Fibroblast of lung (primary cell): Measurements from ENCODE around the gene QRFPR. TPM values are rescaled to one million over a fixed set of nuclear protein-coding genes. Genes with fewer than 3 reads are reported as not detected.
A peak's percentile ranks its signal among the peaks of the same experiment; 100 is the strongest.

Source experiments
- DNase-seq, 2 donors: peaks; one replicate each; pipeline versions ENCODE4 v3.0.0 to v3.0.0-alpha.2; 2010; ENCODE audit warnings: low read depth in 2 of 2
- H2AFZ ChIP-seq: 2 replicates; pipeline ENCODE4 v1.5.1; 2012; ENCODE audit warnings: low read length, control low read depth, inconsistent platforms
- H3K27ac ChIP-seq: 2 replicates; pipeline ENCODE4 v1.5.1; 2011; ENCODE audit warnings: low read length, control low read depth; ENCODE audit not compliant: insufficient read depth
- H3K27me3 ChIP-seq: 2 replicates; pipeline ENCODE4 v1.5.1; 2011; ENCODE audit warnings: mild to moderate bottlenecking, low read length; ENCODE audit not compliant: control insufficient read depth, insufficient read depth
- H3K36me3 ChIP-seq: 2 replicates; pipeline ENCODE4 v1.5.1; 2011; ENCODE audit warnings: low read length; ENCODE audit not compliant: control insufficient read depth, insufficient read depth
- H3K4me1 ChIP-seq: 2 replicates; pipeline ENCODE4 v1.5.1; 2011; ENCODE audit warnings: low read length; ENCODE audit not compliant: control insufficient read depth, insufficient read depth; ENCODE audit errors: extremely low read depth
- H3K4me2 ChIP-seq: 2 replicates; pipeline ENCODE4 v1.5.1; 2011; ENCODE audit warnings: low read length, control low read depth; ENCODE audit not compliant: insufficient read depth; ENCODE audit errors: extremely low read depth
- H3K4me3 ChIP-seq, 4 experiments: fragments of 200-600 bp in 1 of 4; sonication (generic) in 1 of 4; replicated peaks in 1 of 4; 2 replicates each; pipeline ENCODE4 v1.5.1; 2011 to 2016; ENCODE audit warnings: low read length in 4 of 4, low read depth in 3 of 4, mild to moderate bottlenecking in 3 of 4, control low read depth in 2 of 4, inconsistent platforms in 1 of 4, mixed read lengths in 1 of 4; ENCODE audit not compliant: insufficient read depth in 1 of 4; ENCODE audit errors: control extremely low read depth in 1 of 4
- H3K79me2 ChIP-seq: 2 replicates; pipeline ENCODE4 v1.5.1; 2012; ENCODE audit warnings: mild to moderate bottlenecking, low read length, inconsistent platforms; ENCODE audit not compliant: control insufficient read depth, insufficient read depth
- H3K9ac ChIP-seq: 2 replicates; pipeline ENCODE4 v1.5.1; 2011; ENCODE audit warnings: mild to moderate bottlenecking, low read length, control low read depth; ENCODE audit not compliant: insufficient read depth
- H3K9me3 ChIP-seq: 2 replicates; pipeline ENCODE4 v1.5.1; 2012; ENCODE audit warnings: low read depth, low read length; ENCODE audit not compliant: control insufficient read depth, insufficient read depth
- H4K20me1 ChIP-seq: 2 replicates; pipeline ENCODE4 v1.5.1; 2011; ENCODE audit warnings: low read length; ENCODE audit not compliant: control insufficient read depth, insufficient read depth; ENCODE audit errors: extremely low read depth
- CTCF ChIP-seq, 2 donors: IDR thresholded peaks in 1 of 2; conservative IDR thresholded peaks in 1 of 2; 1 replicate in 1 of 2; 2 replicates in 1 of 2; pipeline ENCODE4 v1.5.1; 2011 to 2012; ENCODE audit warnings: low read length in 2 of 2, control low read depth in 1 of 2, inconsistent platforms in 1 of 2, low read depth in 1 of 2, mild to moderate bottlenecking in 1 of 2
- EZH2 ChIP-seq: IDR thresholded peaks from 2 replicates; pipeline ENCODE4 v1.5.1; 2012; ENCODE audit warnings: low read length, control low read depth, mild to moderate bottlenecking; ENCODE audit errors: missing control alignments
- polyA minus RNA-seq: library from RNA; depleted of rRNA, polyadenylated mRNA; stranded (reverse); fragments of >200 nt; gene quantifications from 2 replicates; pipeline ENCODE4 v1.2.3, GENCODE V29; 2011; ENCODE audit warnings: low replicate concordance
- polyA plus RNA-seq, 2 donors: library from polyadenylated mRNA; depleted of rRNA in 1 of 2; stranded (reverse) in 1 of 2; unstranded in 1 of 2; fragments of >200 nt; gene quantifications; 2 replicates each; pipeline ENCODE4 v1.2.1, GENCODE V29; 2011 to 2012; ENCODE audit warnings: missing spikeins in 1 of 2
- total RNA-seq: library from RNA; depleted of rRNA; stranded (reverse); fragments of >200 nt; gene quantifications from 2 replicates; pipeline ENCODE4 v1.2.1, GENCODE V29; 2014

Gene QRFPR
- total RNA-seq (not detected in 2 replicates), polyA plus RNA-seq (not detected in 2 replicates), polyA minus RNA-seq (not detected in 2 replicates)
- not detected in 2 replicates for polyA plus RNA-seq (2012)

DNA sequence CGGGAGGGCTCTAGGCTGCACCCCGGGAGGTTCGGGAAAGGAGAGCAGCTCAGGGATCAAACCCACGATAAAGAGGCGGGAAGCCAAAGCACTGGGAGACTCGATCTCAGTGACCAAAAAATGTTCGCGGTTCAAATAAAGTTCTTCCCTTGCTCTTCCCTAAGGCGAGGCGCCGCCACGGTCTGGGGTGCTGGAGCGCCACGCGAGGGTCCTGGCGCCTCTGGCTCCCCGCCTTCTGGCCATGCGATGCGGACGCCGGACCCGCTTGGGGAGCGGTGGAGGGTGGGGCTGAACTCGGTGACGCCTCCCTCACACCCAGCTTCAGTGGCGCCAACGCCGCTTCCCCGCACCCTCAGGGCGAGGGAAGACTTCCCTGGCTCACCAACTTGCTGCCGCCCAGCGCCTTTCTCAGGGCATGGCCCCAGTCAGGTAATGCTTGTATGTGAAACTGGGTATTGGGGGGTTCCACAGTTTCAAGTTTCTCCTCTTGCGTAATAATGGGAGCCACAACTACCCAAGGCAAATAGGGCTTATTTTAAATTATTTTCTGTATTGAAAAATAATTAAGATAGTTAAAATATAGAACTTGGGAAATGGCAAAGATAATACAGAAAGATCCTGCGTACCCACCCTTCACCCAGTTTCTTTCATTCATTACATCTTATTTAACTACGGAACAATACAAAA, at the start of gene QRFPR:
TSS of gene QRFPR (minus strand) at position 243 of the 687 bp plus-strand sequence. CDS start 371 bp downstream, outside the sequence.
- no peaks in the 10 kb centered on the region for H3K36me3 ChIP-seq
- H3K27me3 ChIP-seq = peaks cover 22% of the 10 kb centered on the region
- peak within 1 kb of the TSS; percentile 23 for H2AFZ ChIP-seq

GRCh38 chr4:121428721-121429120, 47.9 kb upstream of the QRFPR start:
- Histone ChIP-seq H3K4me3 (no peak overlapping the region), H3K36me3 (no peaks in the 10 kb centered on the region), H3K79me2 (no peaks in the 10 kb centered on the region), H2AFZ (no peak overlapping the region), H3K27me3 (no peaks in the 10 kb centered on the region), H3K9ac (no peak overlapping the region), H3K4me1 (no peaks in the 10 kb centered on the region), H3K27ac (no peak overlapping the region), H3K9me3 (no peaks in the 10 kb centered on the region), H4K20me1 (no peaks in the 10 kb centered on the region), H3K4me2 (peak overlapping the region; percentile 5)
- TF ChIP-seq EZH2 (no peak), CTCF (conservative IDR thresholded peaks at IDR 0.05 in 1 of 2, IDR thresholded peaks at IDR 0.05 in 1 of 2; ENCODE audit: low read depth in 1 of 2, low read length in 2 of 2) (no peak)
- peak; percentile 24 to 60 for DNase-seq

More for the DNA sequence above, at the start of gene QRFPR:
- no peaks in the 10 kb centered on the region for H4K20me1 ChIP-seq
- no peaks in the 10 kb centered on the region for H3K9me3 ChIP-seq
- no peak within 1 kb of the TSS for H3K9ac ChIP-seq
- peak within 1 kb of the TSS; percentile 69 for H3K4me2 ChIP-seq
- peak within 1 kb of the TSS in 3 of 4 experiments; percentile 1 to 50 (median 29) for H3K4me3 ChIP-seq
- no peaks in the 10 kb centered on the region for H3K79me2 ChIP-seq
- H3K4me1 ChIP-seq = no peaks in the 10 kb centered on the region
- TF ChIP-seq CTCF (conservative IDR thresholded peaks at IDR 0.05 in 1 of 2, IDR thresholded peaks at IDR 0.05 in 1 of 2; ENCODE audit: low read depth in 1 of 2, low read length in 2 of 2) = no peak
- no peak for TF ChIP-seq EZH2
- H3K27ac ChIP-seq = no peak within 1 kb of the TSS
- peak in 1 of 2 donors; percentile 2 for DNase-seq

- no peaks in the 10 kb centered on the region for H3K27me3 ChIP-seq
- no peaks in the 10 kb centered on the region for H3K9me3 ChIP-seq
- H3K4me2 ChIP-seq = no peak overlapping the region
- no peaks in the 10 kb centered on the region for H3K79me2 ChIP-seq
- no peaks in the 10 kb centered on the region for H4K20me1 ChIP-seq
- H3K27ac ChIP-seq = no peak overlapping the region
- H3K36me3 ChIP-seq = no peaks in the 10 kb centered on the region
- no peak overlapping the region for H3K4me3 ChIP-seq
- no peaks in the 10 kb centered on the region for H3K4me1 ChIP-seq
- no peak overlapping the region for H3K9ac ChIP-seq
- no peak overlapping the region for H2AFZ ChIP-seq
- DNase-seq = peak in 1 of 2 donors; percentile 8
- TF ChIP-seq EZH2 (no peak), CTCF (conservative IDR thresholded peaks at IDR 0.05 in 1 of 2, IDR thresholded peaks at IDR 0.05 in 1 of 2; ENCODE audit: low read depth in 1 of 2, low read length in 2 of 2) (peak in 1 of 2 donors; percentile 34)
Measured at GRCh38 chr4:121421594-121421993, 40.8 kb upstream of the QRFPR start.
